Measurements from ENCODE around the gene GLYATL1.
"Not testable (repeated sequence)": the region's sequence is repeated elsewhere in the genome, so short reads cannot be mapped to it uniquely, and the experiment has no call there.

GLYATL1 gene

GRCh38 chr11:59000003-59000402 is 60.7 kb downstream of the GLYATL1 start:
- Histone ChIP-seq H3K36me3 (ENCODE audit: control insufficient read depth in 2 of 2, insufficient read depth in 1 of 2, low read length in 2 of 2) (no peaks in the 10 kb centered on the region), H3K27ac (ENCODE audit: extremely low read depth, low read depth, low read length) (no peak overlapping the region), H3K4me3 (ENCODE audit: low read depth, low read length) (no peak overlapping the region), H3K9me3 (ENCODE audit: control insufficient read depth, insufficient read depth, low read depth, low read length) (no peaks in the 10 kb centered on the region), H3K4me1 (ENCODE audit: control insufficient read depth, insufficient read depth, low read length) (no peaks in the 10 kb centered on the region)
- no peak for TF ChIP-seq ZBTB48 (tag by site-specific recombination; IDR thresholded peaks at IDR 0.05)
- TF ChIP-seq, protein P1, sequence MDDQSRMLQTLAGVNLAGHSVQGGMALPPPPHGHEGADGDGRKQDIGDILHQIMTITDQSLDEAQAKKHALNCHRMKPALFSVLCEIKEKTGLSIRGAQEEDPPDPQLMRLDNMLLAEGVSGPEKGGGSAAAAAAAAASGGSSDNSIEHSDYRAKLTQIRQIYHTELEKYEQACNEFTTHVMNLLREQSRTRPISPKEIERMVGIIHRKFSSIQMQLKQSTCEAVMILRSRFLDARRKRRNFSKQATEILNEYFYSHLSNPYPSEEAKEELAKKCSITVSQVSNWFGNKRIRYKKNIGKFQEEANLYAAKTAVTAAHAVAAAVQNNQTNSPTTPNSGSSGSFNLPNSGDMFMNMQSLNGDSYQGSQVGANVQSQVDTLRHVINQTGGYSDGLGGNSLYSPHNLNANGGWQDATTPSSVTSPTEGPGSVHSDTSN (CRISPR knock-in tag; IDR thresholded peaks at IDR 0.05), result no peak
- TF ChIP-seq PRDM6 (tag by site-specific recombination; IDR thresholded peaks at IDR 0.05), result no peak
- TF ChIP-seq ZNF561 (tag by site-specific recombination; IDR thresholded peaks at IDR 0.05; ENCODE audit: borderline replicate concordance), result no peak
- TF ChIP-seq ZNF677 (tag by site-specific recombination; IDR thresholded peaks at IDR 0.05), result no peak
- no peak for TF ChIP-seq YY1 (tag by site-specific recombination; IDR thresholded peaks at IDR 0.05)
- no peak for TF ChIP-seq KLF8 (tag by site-specific recombination; IDR thresholded peaks at IDR 0.05)
- no peak for TF ChIP-seq OVOL3 (tag by site-specific recombination; IDR thresholded peaks at IDR 0.05)
- TF ChIP-seq ZNF549 (tag by site-specific recombination; IDR thresholded peaks at IDR 0.05), result no peak
- TF ChIP-seq ZNF529 (tag by site-specific recombination; IDR thresholded peaks at IDR 0.05; ENCODE audit: insufficient replicate concordance), result no peak
- TF ChIP-seq PRDM1 (tag by site-specific recombination; IDR thresholded peaks at IDR 0.05), result no peak
- no peak for TF ChIP-seq ZBTB1 (tag by site-specific recombination; IDR thresholded peaks at IDR 0.05)
- ChIA-PET POLR2A (no interaction called here), CTCF (no interaction called here)

DNA sequence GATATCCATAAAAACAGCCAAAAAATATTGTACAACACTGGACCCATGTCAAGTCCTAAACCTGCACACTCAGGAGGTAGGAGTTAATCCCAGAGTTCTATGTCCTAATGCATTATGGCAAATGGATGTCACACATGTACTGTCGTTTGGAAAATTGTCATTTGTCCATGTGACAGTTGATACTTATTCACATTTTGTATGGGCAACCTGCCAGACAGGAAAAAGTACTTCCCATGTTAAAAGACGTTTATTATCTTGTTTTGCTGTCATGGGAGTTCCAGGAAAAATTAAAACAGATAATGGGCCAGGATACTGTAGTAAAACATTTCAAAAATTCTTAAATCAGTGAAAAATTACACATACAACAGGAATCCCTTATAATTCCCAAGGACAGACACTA is 62.7 kb downstream of the GLYATL1 start:
- CTCF ChIA-PET; H3K4me3 ChIP-seq (ENCODE audit: low read depth, low read length); POLR2A ChIA-PET; H3K27ac ChIP-seq (ENCODE audit: extremely low read depth, low read depth, low read length); H3K9me3 ChIP-seq (ENCODE audit: control insufficient read depth, insufficient read depth, low read depth, low read length); H3K36me3 ChIP-seq (ENCODE audit: control insufficient read depth in 2 of 2, insufficient read depth in 1 of 2, low read length in 2 of 2); H3K4me1 ChIP-seq (ENCODE audit: control insufficient read depth, insufficient read depth, low read length): not testable (repeated sequence)
